Neuronal stem cell (in vitro differentiated cells): ENCODE measurements around the gene LILRB2.
A peak's percentile ranks its signal among the peaks of the same experiment; 100 is the strongest.
"Not testable (repeated sequence)": the region's sequence is repeated elsewhere in the genome, so short reads cannot be mapped to it uniquely, and the experiment has no call there.

Source experiments
- DNase-seq: peaks from one replicate; pipeline ENCODE4 v3.0.0-alpha.2; 2013; ENCODE audit warnings: low spot score
- H2AFZ ChIP-seq: one replicate; pipeline ENCODE4 v1.6.1; 2013; ENCODE audit warnings: mild to moderate bottlenecking, low read length, inconsistent platforms
- H2AK5ac ChIP-seq: 2 replicates; pipeline ENCODE4 v1.6.1; 2013; ENCODE audit warnings: low read depth, mild to moderate bottlenecking, inconsistent platforms, low read length, moderate library complexity, mixed read lengths
- H2BK120ac ChIP-seq: 2 replicates; pipeline ENCODE4 v1.6.1; 2013; ENCODE audit warnings: low read depth, mild to moderate bottlenecking, inconsistent platforms, low read length, moderate library complexity, mixed read lengths
- H2BK12ac ChIP-seq: one replicate; pipeline ENCODE4 v1.6.1; 2013; ENCODE audit warnings: low read length, inconsistent platforms
- H2BK15ac ChIP-seq: 2 replicates; pipeline ENCODE4 v1.6.1; 2013; ENCODE audit warnings: mild to moderate bottlenecking, low read length, inconsistent platforms, mixed read lengths
- H2BK5ac ChIP-seq: one replicate; pipeline ENCODE4 v1.6.1; 2013; ENCODE audit warnings: inconsistent platforms, mild to moderate bottlenecking, low read length, moderate library complexity
- H3K14ac ChIP-seq: one replicate; pipeline ENCODE4 v1.6.1; 2013; ENCODE audit warnings: low read length, inconsistent platforms
- H3K18ac ChIP-seq: 2 replicates; pipeline ENCODE4 v1.6.1; 2013; ENCODE audit warnings: low read length, inconsistent platforms
- H3K23ac ChIP-seq: 2 replicates; pipeline ENCODE4 v1.6.1; 2013; ENCODE audit warnings: low read depth, mild to moderate bottlenecking, mixed read lengths, low read length, inconsistent platforms; ENCODE audit not compliant: poor library complexity
- H3K27ac ChIP-seq: replicated peaks from 3 replicates; pipeline ENCODE4 v1.5.1; 2013; ENCODE audit warnings: low read length, inconsistent platforms
- H3K27me3 ChIP-seq, 3 experiments: 2 replicates each; pipeline ENCODE4 v1.6.1; 2013; ENCODE audit warnings: low read length in 3 of 3, mild to moderate bottlenecking in 2 of 3, inconsistent platforms in 1 of 3, low read depth in 1 of 3, mixed read lengths in 1 of 3, moderate library complexity in 1 of 3; ENCODE audit not compliant: control insufficient read depth in 3 of 3, insufficient read depth in 3 of 3
- H3K36me3 ChIP-seq, 2 donors: replicated peaks in 1 of 2; 2 replicates each; pipeline ENCODE4 v1.6.1; 2013; ENCODE audit warnings: low read length in 2 of 2; ENCODE audit not compliant: control insufficient read depth in 2 of 2, insufficient read depth in 2 of 2
- H3K4ac ChIP-seq: 2 replicates; pipeline ENCODE4 v1.6.1; 2013; ENCODE audit warnings: inconsistent platforms, mild to moderate bottlenecking, low read length, moderate library complexity
- H3K4me1 ChIP-seq, 2 donors: 1 replicate in 1 of 2; 2 replicates in 1 of 2; pipeline ENCODE4 v1.6.1; 2013; ENCODE audit warnings: low read length in 2 of 2, low read depth in 1 of 2; ENCODE audit not compliant: control insufficient read depth in 2 of 2, insufficient read depth in 1 of 2
- H3K4me2 ChIP-seq: one replicate; pipeline ENCODE4 v1.6.1; 2013; ENCODE audit warnings: mild to moderate bottlenecking, low read length, inconsistent platforms; ENCODE audit not compliant: insufficient read depth, poor library complexity, severe bottlenecking
- H3K4me3 ChIP-seq, 2 donors: 2 replicates each; pipeline ENCODE4 v1.5.1; 2013; ENCODE audit warnings: low read length in 2 of 2, mild to moderate bottlenecking in 2 of 2, inconsistent platforms in 1 of 2, moderate library complexity in 1 of 2
- H3K79me1 ChIP-seq: one replicate; pipeline ENCODE4 v1.6.1; 2013; ENCODE audit warnings: low read depth, mild to moderate bottlenecking, inconsistent platforms, low read length, moderate library complexity
- H3K9ac ChIP-seq: one replicate; pipeline ENCODE4 v1.6.1; 2013; ENCODE audit warnings: mild to moderate bottlenecking, low read depth, low read length, inconsistent platforms; ENCODE audit not compliant: poor library complexity
- H3K9me3 ChIP-seq, 2 donors: replicated peaks in 1 of 2; 2 replicates each; pipeline versions ENCODE3 to v1.6.1; 2013; ENCODE audit warnings: low read length in 2 of 2, mild to moderate bottlenecking in 2 of 2, inconsistent platforms in 1 of 2, low read depth in 1 of 2, mixed read lengths in 1 of 2, moderate library complexity in 1 of 2; ENCODE audit not compliant: control insufficient read depth in 2 of 2, insufficient read depth in 1 of 2
- H4K8ac ChIP-seq: one replicate; pipeline ENCODE4 v1.6.1; 2013; ENCODE audit warnings: low read depth, mild to moderate bottlenecking, inconsistent platforms, low read length, moderate library complexity
- H4K91ac ChIP-seq: one replicate; pipeline ENCODE4 v1.6.1; 2013; ENCODE audit warnings: low read length, low read depth, mild to moderate bottlenecking, inconsistent platforms; ENCODE audit not compliant: poor library complexity
- WGBS, 2 donors: extraction: QIAGEN DNeasy Blood & Tissue Kit; methylation state at CpG; one replicate each; pipeline ENCODE4 v1.1.7; 2013; ENCODE audit warnings: missing lambda C conversion rate in 2 of 2, mixed read lengths in 1 of 2; ENCODE audit not compliant: insufficient read length in 2 of 2, insufficient replicate concordance in 1 of 2; ENCODE audit errors: extremely low coverage in 2 of 2; 5-methylcytosine and 5-hydroxymethylcytosine counted together

Gene LILRB2

GRCh38 chr19:54242646-54243045, 38.3 kb downstream of the LILRB2 start, which contains the start of gene LILRA6:
TSS of gene LILRA6 (minus strand) at chr19:54242790.
- H3K36me3 ChIP-seq, H3K4ac ChIP-seq, H3K23ac ChIP-seq, H3K4me3 ChIP-seq, H3K18ac ChIP-seq, H3K79me1 ChIP-seq, H3K4me1 ChIP-seq, H4K8ac ChIP-seq, H2BK120ac ChIP-seq, H2BK5ac ChIP-seq, H3K27ac ChIP-seq, H3K9me3 ChIP-seq, DNase-seq, H2BK15ac ChIP-seq, H3K4me2 ChIP-seq, H3K14ac ChIP-seq, H3K9ac ChIP-seq, H2AK5ac ChIP-seq, H4K91ac ChIP-seq, H2AFZ ChIP-seq, H2BK12ac ChIP-seq, H3K27me3 ChIP-seq: not testable (repeated sequence)
- no CpG with 5 or more reads among the region's 6 CpGs for WGBS, 2 donors

DNA sequence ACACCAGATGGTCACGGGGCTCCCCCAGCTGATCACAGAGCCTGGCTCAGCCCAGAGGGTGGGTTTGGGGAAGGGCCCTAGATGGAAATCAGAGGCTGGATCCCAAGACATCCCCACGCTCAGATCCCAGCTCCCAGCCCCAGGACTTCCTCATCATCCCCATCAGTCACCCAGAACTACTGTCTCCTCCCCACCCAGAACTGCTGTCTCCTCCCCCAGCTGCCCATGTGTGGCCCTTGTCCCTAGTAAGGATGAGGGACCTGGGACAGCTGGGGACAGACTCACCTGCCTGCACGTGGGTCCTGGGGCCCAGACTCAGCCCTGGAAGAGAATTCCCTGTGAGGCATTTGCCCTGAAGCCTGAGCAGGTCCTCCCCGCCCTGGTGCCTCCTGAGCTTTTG, 38.7 kb downstream of the LILRB2 start:
- DNase-seq, H2AFZ ChIP-seq, H3K4me2 ChIP-seq, H2BK5ac ChIP-seq, H3K4me3 ChIP-seq, H3K36me3 ChIP-seq, H3K23ac ChIP-seq, H2BK15ac ChIP-seq, H3K9ac ChIP-seq, H3K4ac ChIP-seq, H2BK120ac ChIP-seq, H3K18ac ChIP-seq, H2AK5ac ChIP-seq, H4K8ac ChIP-seq, H3K79me1 ChIP-seq, H4K91ac ChIP-seq, H3K27me3 ChIP-seq, H3K14ac ChIP-seq, H2BK12ac ChIP-seq, H3K4me1 ChIP-seq, H3K9me3 ChIP-seq, H3K27ac ChIP-seq: not testable (repeated sequence)
- no CpG with 5 or more reads among the region's 4 CpGs for WGBS, 2 donors

DNA sequence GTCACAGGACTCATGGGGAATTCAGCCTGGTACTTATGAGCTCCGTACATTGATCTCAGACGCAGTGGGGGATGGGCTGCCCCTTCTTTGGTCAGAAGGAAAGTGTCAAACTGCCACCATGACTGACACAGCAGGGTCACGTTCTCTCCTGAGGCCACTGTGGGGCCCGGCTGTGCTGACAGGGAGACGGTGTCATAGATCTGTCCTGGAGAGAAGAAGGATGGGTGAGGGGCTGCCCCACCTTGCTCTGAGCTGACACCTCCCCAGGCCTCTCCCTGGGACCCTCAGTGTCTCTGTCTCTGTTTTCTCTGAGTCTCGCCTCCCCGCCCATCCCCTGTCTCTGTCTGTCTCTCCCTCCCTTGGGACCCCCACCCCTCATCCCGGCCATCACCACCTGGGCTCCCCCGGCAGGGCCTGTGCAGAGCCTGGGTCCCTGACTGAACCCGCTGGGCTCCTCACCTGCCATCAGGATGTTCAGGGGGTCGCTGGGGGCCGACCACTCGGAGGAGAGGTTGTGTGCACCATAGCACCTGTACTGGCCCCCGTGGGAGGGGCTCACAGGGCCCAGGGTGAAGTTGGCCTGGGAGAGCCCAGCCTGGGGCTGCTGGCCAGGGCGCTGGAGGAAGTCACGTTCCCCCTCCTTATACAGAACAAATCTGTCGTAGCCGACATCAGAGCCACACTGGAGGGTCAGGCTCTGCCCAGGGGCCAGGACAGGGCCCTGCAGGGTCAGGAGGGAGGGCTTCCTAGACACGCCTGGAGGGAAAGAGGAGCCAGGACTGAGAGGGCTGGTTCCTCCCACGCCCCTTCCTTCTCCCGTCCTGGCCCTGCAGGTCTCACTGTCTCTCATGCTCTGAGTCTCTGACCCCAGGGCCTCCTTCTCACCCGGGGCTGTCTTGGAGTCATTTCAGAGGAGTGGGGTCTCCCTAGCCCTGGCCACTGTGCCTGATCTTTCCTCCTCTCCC, 40.3 kb downstream of the LILRB2 start:
- not testable (repeated sequence) for H2BK15ac ChIP-seq, H3K4ac ChIP-seq, H3K4me2 ChIP-seq, H3K9me3 ChIP-seq, H4K8ac ChIP-seq, H3K4me3 ChIP-seq, H3K23ac ChIP-seq, H3K9ac ChIP-seq, H2AFZ ChIP-seq, H3K27ac ChIP-seq, DNase-seq, H3K4me1 ChIP-seq, H2AK5ac ChIP-seq, H3K79me1 ChIP-seq, H4K91ac ChIP-seq, H2BK120ac ChIP-seq, H3K18ac ChIP-seq, H2BK12ac ChIP-seq, H3K14ac ChIP-seq, H2BK5ac ChIP-seq, H3K36me3 ChIP-seq
- no CpG with 5 or more reads among the region's 22 CpGs for WGBS, 2 donors
- H3K27me3 ChIP-seq: peaks cover 0 to 10% (median 0%) of the 10 kb centered on the region in 3 experiments

GRCh38 chr19:54239491-54240371, 41.2 kb downstream of the LILRB2 start:
- H2BK15ac ChIP-seq, H2BK120ac ChIP-seq, H3K36me3 ChIP-seq, H3K4me1 ChIP-seq, H3K14ac ChIP-seq, H3K9ac ChIP-seq, H2AFZ ChIP-seq, H3K4me2 ChIP-seq, H4K91ac ChIP-seq, H2BK12ac ChIP-seq, H4K8ac ChIP-seq, H3K27ac ChIP-seq, H3K9me3 ChIP-seq, H2BK5ac ChIP-seq, DNase-seq, H3K4me3 ChIP-seq, H3K4ac ChIP-seq, H3K79me1 ChIP-seq: not testable (repeated sequence)
- H3K23ac ChIP-seq: peak overlapping the region; percentile 10
- no CpG with 5 or more reads among the region's 21 CpGs for WGBS, 2 donors
- H3K27me3 ChIP-seq: peaks cover 0 to 10% (median 0%) of the 10 kb centered on the region in 3 experiments
- peak overlapping the region; percentile 19 for H3K18ac ChIP-seq
- peak overlapping the region; percentile 63 for H2AK5ac ChIP-seq
